Measurements from ENCODE around the gene WAPL. TPM values are rescaled to one million over a fixed set of nuclear protein-coding genes. Genes with fewer than 3 reads are reported as not detected.
A peak's percentile ranks its signal among the peaks of the same experiment; 100 is the strongest.

The WAPL gene
- total and polyA plus RNA-seq, 2 of the 13 experiments (the other 11 are each of a cell fraction or from before 2014, with no cell fraction given): 13.2 to 43.5 TPM

- POLR2A ChIA-PET: no interaction called here
- no peak overlapping the region for H3K4me2 ChIP-seq (ENCODE audit: low read depth, low read length)
- DNase-seq (ENCODE audit: low spot score): no peak
- 98% methylated on average over 1 of the region's 1 CpG for WGBS (ENCODE audit: low lambda C conversion rate)
- H3K9me3 ChIP-seq (ENCODE audit: low read length): no peaks in the 10 kb centered on the region
- no peak overlapping the region for H3K9ac ChIP-seq (ENCODE audit: insufficient read depth, low read depth, low read length)
- CTCF ChIA-PET (ENCODE audit: low intra/inter-chr PET ratio, low total read pairs): no interaction called here
- H3K27ac ChIP-seq (ENCODE audit: extremely low read length, insufficient read depth, low read length): no peak overlapping the region
- H3K79me2 ChIP-seq (ENCODE audit: insufficient read depth, low read length): no peaks in the 10 kb centered on the region
- no peaks in the 10 kb centered on the region for H3K27me3 ChIP-seq (ENCODE audit: control insufficient read depth in 1 of 2, insufficient read depth in 2 of 2, low read length in 2 of 2)
- intact Hi-C loops (cut with micrococcal nuclease; ENCODE audit: unreplicated experiment): no loop called here
- no peaks in the 10 kb centered on the region for H4K20me1 ChIP-seq (ENCODE audit: insufficient read depth, low read length)
- TF ChIP-seq SP2 (CRISPR knock-in tag; IDR thresholded peaks at IDR 0.05) (no peak), HIC2 (CRISPR knock-in tag; IDR thresholded peaks at IDR 0.05; ENCODE audit: low read depth) (no peak), AKAP8 (CRISPR knock-in tag; IDR thresholded peaks at IDR 0.05) (no peak), HNF1A (IDR thresholded peaks at IDR 0.05; ENCODE audit: low read depth) (no peak), HNF1A (CRISPR knock-in tag; IDR thresholded peaks at IDR 0.05; ENCODE audit: borderline replicate concordance) (no peak), ATF7 (IDR thresholded peaks at IDR 0.05) (0 out of 2 replicates have a peak, but pooled peaks have one; percentile 2), ATF7 (CRISPR knock-in tag; IDR thresholded peaks at IDR 0.05) (no peak)
- H3K4me1 ChIP-seq (ENCODE audit: insufficient read depth, low read length): peaks cover 57% of the 10 kb centered on the region
- no peak overlapping the region for H3K4me3 ChIP-seq (replicated peaks in 1 of 3; ENCODE audit: insufficient read depth in 1 of 3, low read depth in 2 of 3, low read length in 3 of 3)
- in situ Hi-C loops (cut with HindIII; ENCODE audit: extremely low pct_ligation_motif_present, low pct_unique_long_range_greater_than_20kb): no loop called here
- BruUV-seq (replicated peaks): no TSS peak
- H2AFZ ChIP-seq (ENCODE audit: low read length): no peak overlapping the region
- ATAC-seq: no peak
- no peak for FAIRE-seq
- peaks cover 16 to 58% of the 10 kb centered on the region in 2 experiments for H3K36me3 ChIP-seq (replicated peaks in 1 of 2; ENCODE audit: control insufficient read depth in 1 of 2, insufficient read depth in 2 of 2, low read length in 2 of 2)
These were observed 75.2 kb downstream of the WAPL start for GRCh38 chr10:86446440-86446839.
